ENCODE data around the gene ABRACL. TPM values are rescaled to one million over a fixed set of nuclear protein-coding genes. Genes with fewer than 3 reads are reported as not detected.
A peak's percentile ranks its signal among the peaks of the same experiment; 100 is the strongest.

Gene ABRACL
- total and polyA plus RNA-seq, 2 experiments from 2014 or later, result 134 to 516 TPM

DNA sequence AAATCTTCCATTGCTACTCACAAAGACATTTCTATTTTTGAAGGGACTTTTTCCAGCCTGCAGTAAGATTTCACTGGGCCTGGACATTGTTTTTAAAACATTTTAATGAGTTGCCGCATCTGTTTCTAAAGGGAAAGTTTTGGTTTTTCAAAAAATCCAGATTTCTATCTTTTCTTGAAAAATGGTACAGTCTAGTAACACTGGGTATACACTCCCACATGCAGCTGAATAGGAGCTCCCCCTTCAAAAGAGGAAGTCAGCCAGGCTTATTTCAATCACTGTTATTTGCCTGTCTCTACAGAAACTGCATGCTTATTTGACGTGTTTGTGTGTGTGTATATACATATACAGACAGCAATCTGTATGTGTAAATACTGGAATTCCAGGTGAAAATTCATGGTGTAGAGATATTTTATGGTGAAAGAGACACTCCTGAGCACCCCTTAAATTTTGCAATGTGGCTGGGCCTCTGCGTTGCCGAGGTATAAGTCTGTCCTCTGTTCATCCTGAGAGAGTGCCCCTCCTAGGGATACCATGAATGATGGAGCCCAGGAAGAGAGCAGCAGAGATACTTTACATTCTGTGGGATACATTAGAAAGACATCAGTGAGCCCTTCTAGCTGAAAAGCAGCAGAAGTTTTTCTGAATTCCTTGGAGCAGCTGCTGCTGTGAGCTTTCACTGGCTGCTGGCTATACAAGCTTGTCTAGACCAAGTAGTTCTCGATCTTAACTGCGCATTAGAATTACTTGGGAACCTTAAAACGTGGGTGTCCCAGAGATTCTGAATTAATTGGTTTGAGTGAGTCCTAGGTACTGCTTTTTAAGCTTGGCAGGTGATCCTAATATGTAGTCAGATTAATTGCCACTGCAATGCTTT lies 12.0 kb upstream of the ABRACL start:
- no peaks in the 10 kb centered on the region; the same call in 1 of the 2 replicates for H3K9me2 ChIP-seq (ENCODE audit: insufficient read depth)
- peak; percentile 39 for DNase-seq (ENCODE audit: low spot score)
- H3K27me3 ChIP-seq (ENCODE audit: insufficient read depth), result no peaks in the 10 kb centered on the region
- ATAC-seq, result peak; percentile 76
- TF ChIP-seq JUNB (IDR thresholded peaks at IDR 0.05; ENCODE audit: unreplicated experiment) (no peak), EZH2phosphoT487 (IDR thresholded peaks at IDR 0.05; ENCODE audit: unreplicated experiment) (no peak), ZNF114 (CRISPR knock-in tag; IDR thresholded peaks at IDR 0.05) (no peak), POLR2AphosphoS5 (IDR thresholded peaks at IDR 0.05; ENCODE audit: low read depth) (no peak), CREB1 (CRISPR knock-in tag; IDR thresholded peaks at IDR 0.05; ENCODE audit: low read depth) (no peak), EZH2 (IDR thresholded peaks at IDR 0.05; ENCODE audit: low read depth, unreplicated experiment) (no peak), REST (IDR thresholded peaks at IDR 0.05; ENCODE audit: unreplicated experiment) (no peak), ZNF462 (CRISPR knock-in tag; IDR thresholded peaks at IDR 0.05) (0 out of 2 replicates have a peak, but pooled peaks have one; percentile 19)
- TF ChIP-seq, protein P1, sequence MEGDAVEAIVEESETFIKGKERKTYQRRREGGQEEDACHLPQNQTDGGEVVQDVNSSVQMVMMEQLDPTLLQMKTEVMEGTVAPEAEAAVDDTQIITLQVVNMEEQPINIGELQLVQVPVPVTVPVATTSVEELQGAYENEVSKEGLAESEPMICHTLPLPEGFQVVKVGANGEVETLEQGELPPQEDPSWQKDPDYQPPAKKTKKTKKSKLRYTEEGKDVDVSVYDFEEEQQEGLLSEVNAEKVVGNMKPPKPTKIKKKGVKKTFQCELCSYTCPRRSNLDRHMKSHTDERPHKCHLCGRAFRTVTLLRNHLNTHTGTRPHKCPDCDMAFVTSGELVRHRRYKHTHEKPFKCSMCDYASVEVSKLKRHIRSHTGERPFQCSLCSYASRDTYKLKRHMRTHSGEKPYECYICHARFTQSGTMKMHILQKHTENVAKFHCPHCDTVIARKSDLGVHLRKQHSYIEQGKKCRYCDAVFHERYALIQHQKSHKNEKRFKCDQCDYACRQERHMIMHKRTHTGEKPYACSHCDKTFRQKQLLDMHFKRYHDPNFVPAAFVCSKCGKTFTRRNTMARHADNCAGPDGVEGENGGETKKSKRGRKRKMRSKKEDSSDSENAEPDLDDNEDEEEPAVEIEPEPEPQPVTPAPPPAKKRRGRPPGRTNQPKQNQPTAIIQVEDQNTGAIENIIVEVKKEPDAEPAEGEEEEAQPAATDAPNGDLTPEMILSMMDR (conservative IDR thresholded peaks at IDR 0.05; ENCODE audit: low read depth in 2 of 2), result no peak
- no peaks in the 10 kb centered on the region for H3K79me2 ChIP-seq (replicated peaks; ENCODE audit: insufficient read depth)
- no peaks in the 10 kb centered on the region for H3K36me3 ChIP-seq (ENCODE audit: insufficient read depth)
- H3K27ac ChIP-seq (ENCODE audit: low read depth), result no peak overlapping the region
- peaks cover 32% of the 10 kb centered on the region for H3K4me1 Mint-ChIP-seq
- H3K4me3 ChIP-seq, result no peak overlapping the region
- peaks cover 7% of the 10 kb centered on the region for H3K27me3 Mint-ChIP-seq (ENCODE audit: insufficient read depth, low read depth, poor library complexity)
- H3K9me3 Mint-ChIP-seq, result no peaks in the 10 kb centered on the region
- no peak overlapping the region for H3K4me3 Mint-ChIP-seq
- H3K27ac Mint-ChIP-seq, result no peak overlapping the region
- peak overlapping the region; percentile 54 for H2AFZ ChIP-seq
- no peaks in the 10 kb centered on the region for H3K36me3 Mint-ChIP-seq (ENCODE audit: low read depth)
- H3F3A ChIP-seq (replicated peaks; ENCODE audit: low read depth), result 0 out of 2 replicates have a peak, but pooled peaks cover 3% of the 10 kb centered on the region
- H3K4me2 ChIP-seq, result no peak overlapping the region
- peaks cover 18% of the 10 kb centered on the region for H3K4me1 ChIP-seq (ENCODE audit: insufficient read depth)
- no peaks in the 10 kb centered on the region for H4K20me1 ChIP-seq (replicated peaks; ENCODE audit: insufficient read depth)

Measured in GM23338 (cell line).